Measurements from ENCODE around the gene DUSP3. TPM values are rescaled to one million over a fixed set of nuclear protein-coding genes. Genes with fewer than 3 reads are reported as not detected.
A peak's percentile ranks its signal among the peaks of the same experiment; 100 is the strongest.

The DUSP3 gene
- total and polyA plus RNA-seq, 2 of the 13 experiments (the other 11 are each of a cell fraction or from before 2014, with no cell fraction given), result 60.0 to 71.5 TPM

GRCh38 chr17:43778337-43779144 is at the start of gene DUSP3 (continued):
- TF ChIP-seq RNF219 (CRISPR knock-in tag; IDR thresholded peaks at IDR 0.05) (no peak), ZNF605 (CRISPR knock-in tag; IDR thresholded peaks at IDR 0.05) (0 out of 2 replicates have a peak, but pooled peaks have one; percentile 19), NFYB (CRISPR knock-in tag; IDR thresholded peaks at IDR 0.05) (no peak; the same call in 1 of the 2 replicates), RARA (CRISPR knock-in tag; IDR thresholded peaks at IDR 0.05) (peak; percentile 55), ZXDC (CRISPR knock-in tag; IDR thresholded peaks at IDR 0.05) (peak; percentile 85; the same call in 1 of the 2 replicates), ZBTB3 (CRISPR knock-in tag; IDR thresholded peaks at IDR 0.05; ENCODE audit: borderline replicate concordance, low read depth) (no peak), ZBTB42 (CRISPR knock-in tag; IDR thresholded peaks at IDR 0.05) (0 out of 2 replicates have a peak, but pooled peaks have one; percentile 12), NONO (IDR thresholded peaks at IDR 0.05) (no peak), NONO (CRISPR knock-in tag; conservative IDR thresholded peaks at IDR 0.05) (peak; percentile 79), TMF1 (CRISPR knock-in tag; IDR thresholded peaks at IDR 0.05; ENCODE audit: low read depth) (peak; percentile 87; the same call in 1 of the 2 replicates), ZNF740 (CRISPR knock-in tag; IDR thresholded peaks at IDR 0.05) (peak; percentile 87), MYC (CRISPR knock-in tag; IDR thresholded peaks at IDR 0.05; ENCODE audit: borderline replicate concordance) (peak; percentile 90), GMEB1 (CRISPR knock-in tag; IDR thresholded peaks at IDR 0.05; ENCODE audit: borderline replicate concordance) (peak; percentile 57), ZIK1 (CRISPR knock-in tag; IDR thresholded peaks at IDR 0.05; ENCODE audit: borderline replicate concordance, low read depth) (no peak; the same call in 1 of the 2 replicates), HMGXB4 (CRISPR knock-in tag; IDR thresholded peaks at IDR 0.05; ENCODE audit: borderline replicate concordance in 1 of 2, low read depth in 1 of 2) (peak; percentile 63 to 89), ZNF263 (CRISPR knock-in tag; IDR thresholded peaks at IDR 0.05) (0 out of 2 replicates have a peak, but pooled peaks have one; percentile 2), ZNF674 (CRISPR knock-in tag; IDR thresholded peaks at IDR 0.05; ENCODE audit: low read depth) (no peak), STAG1 (CRISPR knock-in tag; IDR thresholded peaks at IDR 0.05) (no peak; the same call in 1 of the 2 replicates), MXD1 (CRISPR knock-in tag; IDR thresholded peaks at IDR 0.05) (0 out of 2 replicates have a peak, but pooled peaks have one; percentile 79)
